Activated T-cell treated with anti-CD3 and anti-CD28 coated beads for 1 hour (primary cell): ENCODE data around the gene CDH24.

Source experiments
- DNase-seq: peaks from one replicate; pipeline ENCODE4 v3.0.0-alpha.2; 2020; ENCODE audit warnings: low read depth

Gene CDH24

GRCh38 chr14:23043145-23043544 is 14.2 kb downstream of the CDH24 start:
- no peak for DNase-seq

GRCh38 chr14:23042162-23042965 is 15.0 kb downstream of the CDH24 start, which contains the start of gene PSMB11:
Gene PSMB11 (plus strand): TSS chr14:23042212. CDS start chr14:23042226, 14 bp downstream.
- no peak for DNase-seq

- DNase-seq: no peak
These were observed 15.6 kb downstream of the CDH24 start for GRCh38 chr14:23041729-23042128.

GRCh38 chr14:23040100-23040499 is 17.2 kb downstream of the CDH24 start:
- no peak for DNase-seq

- no peak for DNase-seq
These were observed 21.8 kb downstream of the CDH24 start for GRCh38 chr14:23035303-23036144.

- peak; percentile 73 for DNase-seq
These were observed 22.6 kb downstream of the CDH24 start, which contains the start of gene PSMB5 for GRCh38 chr14:23034498-23035302. Gene PSMB5 (minus strand): TSS chr14:23034900. CDS start chr14:23034881, 19 bp downstream.

GRCh38 chr14:23033801-23034497 is 23.4 kb downstream of the CDH24 start:
- no peak for DNase-seq

GRCh38 chr14:23033251-23033727 is 24.0 kb downstream of the CDH24 start:
- no peak for DNase-seq

- no peak for DNase-seq
These were observed 26.4 kb downstream of the CDH24 start for GRCh38 chr14:23030936-23031335.

GRCh38 chr14:23028799-23029198 is 28.5 kb downstream of the CDH24 start:
- no peak for DNase-seq

GRCh38 chr14:23025151-23025814 is 32.0 kb downstream of the CDH24 start:
- DNase-seq: no peak

GRCh38 chr14:23024612-23025075 is 32.7 kb downstream of the CDH24 start:
- no peak for DNase-seq

GRCh38 chr14:23023795-23024152 is 33.5 kb downstream of the CDH24 start:
- DNase-seq: no peak

- DNase-seq: no peak
These were observed 34.1 kb downstream of the CDH24 start for GRCh38 chr14:23023022-23023794.

GRCh38 chr14:23021889-23022442 is 35.4 kb downstream of the CDH24 start:
- no peak for DNase-seq

- no peak for DNase-seq
These were observed 35.9 kb downstream of the CDH24 start for GRCh38 chr14:23021434-23021833.

- no peak for DNase-seq
These were observed 36.9 kb downstream of the CDH24 start for GRCh38 chr14:23020143-23021128.

GRCh38 chr14:23018107-23018506 is 39.2 kb downstream of the CDH24 start:
- no peak for DNase-seq
